Ovary (tissue), 3 donors: ENCODE measurements around the gene KCNIP3.

Experiments
- EP300 ChIP-seq: sonication (generic); formaldehyde crosslinking; IDR thresholded peaks from one replicate; pipeline ENCODE4 v1.6.1; 2017; ENCODE audit warnings: antibody characterized with exemption
- POLR2A ChIP-seq: fragments of 450-650 bp; IDR thresholded peaks from one replicate; pipeline ENCODE4 v1.6.1; 2017; ENCODE audit warnings: antibody characterized with exemption, mild to moderate bottlenecking, moderate library complexity
- TF ChIP-seq, protein P1 (sequence below), 3 donors: fragments of 450-650 bp in 2 of 3; fragments of 200-600 bp in 1 of 3; IDR thresholded peaks; one replicate each; pipeline versions ENCODE4 v1.5.1 to v1.8.0; 2016 to 2022; ENCODE audit warnings: antibody characterized with exemption in 3 of 3, mild to moderate bottlenecking in 1 of 3
- donor health status: DM: no; HTN: no; CAD: no.

DNA sequence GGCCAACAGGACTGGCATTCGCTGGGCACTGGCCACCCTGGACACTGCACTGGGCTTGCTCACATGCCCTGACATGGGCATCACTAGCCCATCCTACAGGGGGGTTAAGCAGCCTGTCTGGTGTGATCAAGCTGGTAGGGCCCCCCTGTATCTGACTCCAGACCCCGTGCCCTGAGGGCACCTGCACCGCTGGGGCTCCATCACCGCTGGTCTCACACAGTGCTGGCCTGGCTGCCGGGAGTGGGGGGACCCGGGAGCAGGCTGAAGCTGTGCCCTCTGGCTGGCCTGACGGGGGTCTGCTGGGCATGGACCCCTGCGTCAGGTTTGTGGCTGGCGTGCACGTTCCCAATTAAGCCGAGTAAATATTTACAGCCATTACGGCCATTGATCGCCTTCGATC lies 32.3 kb downstream of the KCNIP3 start:
- TF ChIP-seq POLR2A: no peak
- TF ChIP-seq, protein P1, sequence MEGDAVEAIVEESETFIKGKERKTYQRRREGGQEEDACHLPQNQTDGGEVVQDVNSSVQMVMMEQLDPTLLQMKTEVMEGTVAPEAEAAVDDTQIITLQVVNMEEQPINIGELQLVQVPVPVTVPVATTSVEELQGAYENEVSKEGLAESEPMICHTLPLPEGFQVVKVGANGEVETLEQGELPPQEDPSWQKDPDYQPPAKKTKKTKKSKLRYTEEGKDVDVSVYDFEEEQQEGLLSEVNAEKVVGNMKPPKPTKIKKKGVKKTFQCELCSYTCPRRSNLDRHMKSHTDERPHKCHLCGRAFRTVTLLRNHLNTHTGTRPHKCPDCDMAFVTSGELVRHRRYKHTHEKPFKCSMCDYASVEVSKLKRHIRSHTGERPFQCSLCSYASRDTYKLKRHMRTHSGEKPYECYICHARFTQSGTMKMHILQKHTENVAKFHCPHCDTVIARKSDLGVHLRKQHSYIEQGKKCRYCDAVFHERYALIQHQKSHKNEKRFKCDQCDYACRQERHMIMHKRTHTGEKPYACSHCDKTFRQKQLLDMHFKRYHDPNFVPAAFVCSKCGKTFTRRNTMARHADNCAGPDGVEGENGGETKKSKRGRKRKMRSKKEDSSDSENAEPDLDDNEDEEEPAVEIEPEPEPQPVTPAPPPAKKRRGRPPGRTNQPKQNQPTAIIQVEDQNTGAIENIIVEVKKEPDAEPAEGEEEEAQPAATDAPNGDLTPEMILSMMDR (IDR thresholded peaks at IDR 0.05): no peak
- TF ChIP-seq EP300: no peak
